HG03342 (cell line): ENCODE data around the gene FBN1.

Source experiments
- ATAC-seq: cut with Tn5 transposase; IDR thresholded peaks from one replicate; pipeline ENCODE4 v1.9.1; 2021; ENCODE audit warnings: mild to moderate bottlenecking, moderate library complexity; ENCODE audit not compliant: unreplicated experiment

FBN1 gene

DNA sequence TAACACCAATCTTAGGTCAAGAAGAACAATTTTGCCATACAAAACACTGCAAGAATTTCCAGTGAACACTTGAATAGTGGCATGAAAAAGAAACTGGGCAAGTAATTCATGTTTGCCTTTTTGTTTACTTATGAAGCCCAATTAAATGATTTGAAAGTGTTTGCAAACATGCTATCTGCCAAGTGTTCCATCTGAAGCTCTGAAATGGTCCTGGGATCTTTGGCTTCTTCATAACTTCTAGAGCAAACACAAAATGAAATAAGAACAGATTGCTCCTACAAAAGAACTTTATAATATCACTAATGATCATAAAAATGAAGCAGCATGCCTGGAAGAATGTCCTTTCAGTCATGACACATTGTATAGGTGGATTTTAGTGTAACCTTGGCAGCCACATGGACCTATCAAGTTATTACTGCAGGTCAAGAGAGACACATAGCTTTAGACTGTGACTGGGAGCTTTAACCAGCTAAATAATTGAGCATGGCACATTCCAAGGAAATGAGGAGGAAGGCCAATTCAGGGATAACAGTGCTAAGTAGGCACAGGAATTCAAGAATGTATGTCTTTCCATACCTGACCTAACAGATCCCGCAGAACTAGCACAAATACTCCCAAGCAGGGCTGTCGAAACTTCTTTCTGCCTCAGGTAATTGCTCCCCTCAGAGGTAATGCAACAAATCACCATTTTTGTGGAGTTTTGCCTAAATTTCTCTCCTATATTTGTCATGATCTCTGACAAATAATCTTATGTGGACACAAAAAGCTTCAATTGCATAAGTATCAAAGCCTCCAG is 169.7 kb downstream of the FBN1 start:
- ATAC-seq, result no peak

DNA sequence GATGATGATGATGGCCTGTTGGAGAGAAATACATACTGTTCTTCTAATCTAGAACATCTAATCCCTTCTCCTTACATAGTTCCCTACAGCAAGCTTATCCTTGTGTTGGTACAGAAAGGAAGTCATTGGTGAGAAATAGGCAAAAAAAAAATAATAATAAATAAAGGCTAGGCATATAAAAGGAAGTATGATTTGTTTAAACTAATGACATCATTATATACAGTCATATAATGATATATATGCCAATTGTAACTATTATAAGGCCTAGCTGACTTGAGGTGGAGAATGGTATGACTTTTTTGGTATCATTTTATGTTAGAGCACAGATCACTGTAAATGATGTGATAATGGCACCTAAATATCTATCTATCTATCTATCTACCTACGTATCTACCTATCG is 171.8 kb downstream of the FBN1 start:
- ATAC-seq, result no peak

DNA sequence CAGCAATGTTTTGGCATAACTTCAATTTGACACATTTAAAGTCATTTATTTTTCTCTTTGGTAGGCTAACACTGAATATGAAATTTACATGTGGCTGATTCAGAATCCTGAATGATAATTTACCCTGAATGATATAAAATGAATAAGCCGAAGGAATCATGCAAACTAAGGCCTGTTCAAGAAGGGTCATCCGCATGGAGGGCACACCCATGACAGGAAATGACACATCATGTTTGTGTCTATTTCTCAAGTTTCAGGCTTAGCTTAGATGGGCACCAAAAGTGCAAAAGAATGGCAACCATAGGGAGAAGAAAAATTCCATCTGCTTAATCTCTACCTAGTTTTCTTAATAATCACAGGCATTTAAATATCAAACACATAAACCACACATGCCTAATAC is 172.8 kb downstream of the FBN1 start:
- no peak for ATAC-seq

DNA sequence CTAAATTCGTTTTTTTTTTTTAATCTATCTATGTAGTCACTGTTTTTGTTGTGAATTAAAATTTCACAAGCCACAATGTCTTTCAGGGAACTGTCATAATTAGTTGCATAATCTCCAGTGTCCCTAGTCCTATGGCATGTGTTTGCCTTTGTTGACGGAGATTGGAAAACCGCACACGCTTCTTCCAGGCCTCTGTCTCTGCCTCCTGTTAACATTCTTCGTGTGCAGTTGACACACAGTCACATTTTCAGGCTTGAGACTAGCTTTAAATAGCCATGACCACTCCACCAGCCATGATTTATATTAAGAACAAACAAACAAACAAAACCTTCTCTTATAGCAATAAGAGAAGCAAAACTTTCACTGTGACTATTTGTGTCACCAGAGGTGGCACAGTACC is 174.4 kb downstream of the FBN1 start:
- no peak for ATAC-seq

DNA sequence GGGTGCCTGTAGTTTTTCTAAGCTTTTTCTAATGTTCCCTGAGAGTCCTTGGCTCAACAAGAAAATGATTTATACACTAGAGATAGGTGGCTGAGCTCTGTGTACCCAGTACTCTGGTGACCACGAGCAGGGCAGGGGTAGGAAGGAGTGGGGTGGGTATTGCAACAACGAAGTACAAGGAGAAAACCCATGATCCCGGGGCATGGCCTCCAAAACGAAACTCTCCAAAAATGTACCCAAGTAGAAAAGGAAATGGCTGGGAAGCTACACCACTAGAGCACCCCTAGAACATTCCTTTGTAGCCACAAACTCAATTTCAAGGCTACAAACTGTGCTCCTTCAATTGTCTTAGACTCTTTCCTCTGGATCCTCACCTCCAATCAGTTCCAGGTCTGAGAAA is 175.4 kb downstream of the FBN1 start:
- no peak for ATAC-seq

DNA sequence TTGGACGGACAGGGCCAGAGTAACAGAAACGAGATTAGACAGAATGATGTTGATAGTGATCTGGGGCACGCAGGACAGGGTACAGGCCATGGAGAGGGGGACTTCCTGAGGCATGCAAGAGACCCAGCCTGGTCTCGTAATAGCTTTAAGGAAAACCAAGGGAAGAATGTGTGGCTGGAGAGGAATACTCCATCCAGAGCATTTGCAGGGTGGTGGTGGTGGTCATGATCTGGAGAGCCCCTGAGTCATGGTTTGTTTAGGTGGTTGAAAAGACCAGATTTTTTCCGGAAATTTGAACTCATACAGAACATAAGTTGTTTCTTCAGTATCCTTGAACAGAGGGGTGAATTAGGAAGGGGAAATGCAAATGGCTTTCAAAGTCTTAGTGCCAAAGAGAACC is 175.8 kb downstream of the FBN1 start:
- ATAC-seq, result no peak

DNA sequence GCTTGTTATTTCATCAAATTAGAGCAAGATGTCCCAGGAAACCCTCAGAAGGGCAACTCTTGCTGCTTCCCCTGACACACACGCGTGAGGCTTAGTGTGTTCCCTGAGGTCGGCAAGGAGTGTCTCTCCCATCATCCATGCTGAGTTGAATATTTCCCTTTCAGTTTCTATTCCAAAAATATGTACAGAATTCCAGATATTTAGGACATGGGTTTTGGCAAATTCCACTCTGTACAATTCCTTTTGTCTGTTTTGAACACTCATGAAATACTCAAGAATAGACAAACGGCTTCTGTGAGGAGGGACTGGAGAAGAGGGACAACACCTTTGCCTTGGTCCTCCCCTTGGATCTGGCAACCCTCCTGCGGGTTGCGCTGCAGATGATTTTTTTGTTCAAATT is 176.2 kb downstream of the FBN1 start:
- no peak for ATAC-seq

DNA sequence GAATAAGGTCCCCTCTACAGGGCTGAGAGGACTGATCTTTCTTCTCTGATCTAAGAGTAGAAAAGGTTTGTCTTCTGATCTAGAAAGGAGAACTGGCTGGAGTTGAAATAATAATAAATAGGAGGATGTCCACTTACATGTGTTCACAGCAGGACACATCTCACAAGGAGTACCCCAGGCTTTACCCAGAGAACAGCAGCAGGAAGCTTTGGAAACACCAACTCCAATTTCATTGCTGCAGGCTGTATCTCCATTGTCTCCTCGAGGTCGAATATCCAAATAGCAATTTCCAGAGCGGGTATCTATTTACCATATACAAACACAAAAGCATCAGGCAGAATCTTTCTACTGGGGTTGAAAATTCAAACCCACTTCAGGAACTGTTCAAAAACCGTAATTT is 177.7 kb downstream of the FBN1 start:
- ATAC-seq, result no peak

DNA sequence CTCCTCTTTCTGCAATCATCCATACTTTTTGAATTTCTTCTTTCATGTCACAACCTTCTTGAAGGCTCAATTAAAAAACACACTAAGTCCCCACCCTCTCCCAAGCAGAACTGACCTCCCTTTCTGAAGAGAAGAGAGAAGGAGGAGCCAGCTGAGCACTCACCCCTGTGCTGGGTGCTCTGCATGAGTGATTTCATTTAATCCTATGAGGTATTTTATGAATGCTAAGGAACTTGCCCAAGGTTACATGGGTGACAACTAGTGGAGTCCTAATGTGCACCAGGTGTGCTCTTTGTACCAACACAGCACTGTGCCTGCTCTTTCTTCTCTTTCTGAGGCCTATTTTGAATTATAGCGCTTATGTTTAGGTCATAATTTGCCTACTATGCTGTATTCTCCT is 178.7 kb downstream of the FBN1 start:
- ATAC-seq, result no peak

DNA sequence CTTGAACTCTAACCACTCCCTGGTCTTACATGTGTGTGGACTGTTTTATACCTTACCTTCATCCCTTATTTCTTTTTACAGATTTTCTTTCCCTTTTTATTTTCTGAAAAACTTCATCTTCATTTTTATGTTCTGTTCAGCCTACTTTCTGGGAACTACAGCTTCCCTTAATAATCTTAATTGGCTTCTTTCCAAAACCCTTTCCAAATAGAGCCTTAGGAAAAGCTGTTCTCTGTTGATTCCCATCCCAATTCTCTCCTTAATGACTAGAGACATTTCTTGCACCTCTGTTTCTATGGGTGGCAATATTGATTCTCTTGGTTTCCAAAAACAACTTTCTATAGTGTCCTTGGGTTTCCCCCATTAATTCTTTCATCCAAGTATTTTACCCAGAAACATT is 179.4 kb downstream of the FBN1 start:
- no peak for ATAC-seq

DNA sequence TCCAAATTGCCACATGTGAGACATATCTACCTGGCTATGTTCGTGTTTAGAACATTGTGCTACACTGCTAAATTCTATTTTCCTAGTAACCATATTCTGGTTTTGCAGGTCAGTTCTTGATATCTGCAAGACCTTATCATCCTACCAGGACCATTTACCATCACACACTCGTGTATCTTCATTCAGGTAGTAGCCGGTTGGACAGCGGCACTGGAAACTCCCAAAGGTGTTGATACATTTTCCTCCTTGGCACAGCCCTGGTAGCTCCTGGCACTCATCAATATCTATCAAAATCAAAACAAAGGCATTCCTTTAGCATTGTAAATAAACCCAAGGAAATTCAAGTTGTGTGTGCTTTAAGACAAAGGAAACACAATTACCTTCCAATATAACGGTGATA is 180.1 kb downstream of the FBN1 start:
- ATAC-seq, result no peak

DNA sequence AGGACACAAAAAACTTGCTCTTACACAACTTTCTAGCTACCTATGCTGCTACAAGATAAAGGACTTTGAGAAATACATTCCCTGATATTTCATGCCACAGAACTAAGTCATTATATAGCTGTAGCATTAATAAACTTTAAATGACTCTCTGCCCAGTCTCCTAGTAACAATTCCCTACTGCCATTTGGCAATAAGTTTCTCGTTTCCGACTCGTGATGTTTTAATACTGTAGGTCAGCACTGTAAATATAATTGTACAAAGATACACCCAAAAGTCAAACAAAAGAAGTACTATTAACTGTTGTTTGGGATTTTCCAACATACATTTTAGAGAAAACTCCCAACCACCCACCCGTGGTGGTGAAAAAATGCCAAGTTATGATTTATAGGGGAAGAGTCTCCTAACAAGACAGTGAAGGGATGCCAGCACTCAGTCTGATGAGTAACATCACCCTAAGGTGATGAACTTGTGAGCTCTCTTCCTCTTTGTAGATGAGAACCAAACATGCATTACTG is 182.1 kb downstream of the FBN1 start:
- no peak for ATAC-seq

DNA sequence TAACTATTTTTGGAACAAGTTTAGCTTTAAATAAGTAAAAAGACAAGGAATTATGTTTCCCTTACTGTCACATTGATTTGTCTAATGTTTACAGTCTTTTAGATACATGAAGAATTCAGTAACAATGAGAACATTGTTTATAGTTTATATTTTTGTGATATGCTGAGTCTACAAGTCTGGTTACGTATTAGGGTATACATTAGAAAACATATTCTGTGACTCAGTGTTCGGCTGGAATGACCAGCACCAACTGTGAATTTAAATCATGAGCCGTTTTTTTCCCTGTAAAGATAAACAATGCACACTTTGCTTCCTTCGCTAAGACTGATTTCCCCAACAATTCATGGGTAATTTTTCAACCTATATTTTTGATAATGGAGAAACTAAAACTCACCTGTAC is 182.8 kb downstream of the FBN1 start:
- no peak for ATAC-seq

DNA sequence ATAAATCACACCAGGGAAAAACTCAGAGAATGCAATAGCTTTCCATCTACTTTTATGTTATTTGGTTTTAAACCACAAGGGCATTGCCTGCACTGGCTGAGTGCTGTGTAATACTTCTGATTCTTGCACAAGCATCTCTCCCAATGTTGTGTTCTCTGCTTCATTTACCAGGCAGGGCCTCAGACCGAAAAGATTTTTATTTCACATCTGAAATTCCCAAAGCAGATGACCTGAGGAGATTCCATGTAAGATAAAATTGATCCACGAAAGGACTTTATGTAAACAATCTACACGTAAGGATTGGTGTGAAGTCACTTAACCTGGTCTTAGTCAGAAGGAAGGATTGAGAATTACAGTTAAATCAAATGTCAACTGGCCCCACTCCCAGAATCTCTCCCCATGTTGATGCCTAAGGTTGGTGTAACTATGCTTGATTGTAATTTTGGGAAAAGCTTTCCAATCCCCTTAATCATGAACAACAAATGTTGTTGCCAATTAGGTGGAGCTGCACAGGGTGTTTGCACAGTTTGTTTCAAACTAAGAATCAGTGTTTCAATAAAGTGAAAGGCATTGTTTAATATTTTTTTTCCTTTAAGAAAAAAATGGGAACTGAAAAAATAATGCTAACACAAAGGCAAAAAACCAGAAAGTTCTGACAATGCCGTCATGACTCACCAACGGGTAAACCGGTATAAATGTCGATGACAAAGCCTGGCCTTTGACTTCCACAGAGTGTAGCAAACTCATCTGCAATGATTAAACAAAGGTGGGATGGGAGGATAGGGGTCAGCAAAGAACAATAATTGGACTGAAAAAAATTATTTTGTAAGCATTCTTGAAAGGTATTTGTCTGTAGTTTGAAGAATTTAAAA is 185.7 kb downstream of the FBN1 start:
- no peak for ATAC-seq

DNA sequence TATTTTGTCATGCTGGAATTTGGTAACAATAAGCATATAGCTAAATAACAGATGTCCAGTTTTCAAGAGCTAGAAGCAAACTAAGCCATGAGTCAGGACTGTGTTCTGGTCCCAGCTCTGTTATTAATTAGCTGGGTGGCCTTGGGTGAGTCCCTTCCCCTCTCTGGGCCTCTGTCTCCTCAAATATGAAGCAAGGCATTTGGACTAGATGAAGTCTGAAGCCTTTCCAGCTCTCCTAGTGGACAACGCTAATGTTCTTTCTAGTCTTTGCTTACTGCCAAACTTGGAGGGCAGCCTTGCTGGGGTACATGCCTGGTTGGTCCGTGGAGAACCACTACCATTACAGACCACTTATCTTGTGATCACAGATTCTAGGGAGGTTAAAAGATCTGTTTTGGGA is 186.6 kb downstream of the FBN1 start:
- ATAC-seq, result no peak

DNA sequence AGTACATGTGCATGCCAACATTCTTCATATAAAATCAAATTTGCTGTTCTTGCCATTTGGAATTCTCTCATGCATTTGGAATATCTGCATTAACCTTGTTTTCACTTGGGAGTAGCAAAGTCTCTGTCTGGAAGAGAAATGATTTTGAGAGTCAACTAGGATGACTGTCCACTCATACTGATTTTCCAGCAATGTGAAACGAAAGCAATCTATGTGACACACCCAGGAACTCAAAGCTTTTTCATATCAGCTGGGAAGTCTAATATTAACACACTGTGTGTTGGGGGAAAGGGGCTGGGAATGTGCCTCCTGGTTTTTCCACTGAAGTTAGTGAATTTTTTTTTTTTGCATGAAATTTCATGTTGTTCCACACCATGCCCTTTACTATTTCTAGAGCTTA is 189.4 kb downstream of the FBN1 start:
- ATAC-seq, result no peak

DNA sequence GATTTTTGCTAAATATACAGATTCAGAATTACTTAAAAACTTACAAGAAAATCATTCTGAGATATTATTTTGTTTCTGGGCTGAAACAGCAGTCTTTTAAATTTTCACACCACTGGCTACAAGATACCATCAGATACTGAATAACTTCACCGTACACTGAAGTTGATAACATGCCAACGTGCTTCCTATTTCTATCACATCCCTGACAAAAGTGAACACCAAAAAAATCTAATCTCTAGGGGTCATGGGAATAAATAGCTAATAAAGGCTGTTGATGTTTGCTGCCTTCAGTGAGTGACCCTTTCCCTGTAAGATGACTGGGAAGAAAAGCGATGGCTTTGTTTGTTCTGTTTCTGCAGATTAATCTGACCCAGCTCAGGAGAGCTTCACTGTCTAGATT is 193.8 kb downstream of the FBN1 start:
- no peak for ATAC-seq

DNA sequence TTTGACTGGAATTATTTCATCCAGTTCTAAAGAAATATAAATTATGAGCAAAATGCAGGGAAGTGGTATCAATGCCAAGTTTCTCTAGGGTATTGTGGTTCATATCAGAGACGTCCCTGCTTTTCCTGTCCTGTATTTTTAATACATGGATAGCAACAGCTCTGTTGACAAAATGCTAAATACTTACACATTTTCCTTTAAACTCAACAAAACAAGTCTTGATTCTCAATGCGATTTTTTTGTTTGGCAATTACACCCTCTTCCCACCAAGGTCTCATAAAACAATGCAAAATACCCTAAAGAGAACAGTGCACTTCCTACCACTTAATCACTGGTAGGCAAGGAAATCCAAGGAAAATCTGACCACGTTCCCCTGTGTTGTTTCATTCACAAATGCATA is 194.3 kb downstream of the FBN1 start:
- ATAC-seq, result no peak

DNA sequence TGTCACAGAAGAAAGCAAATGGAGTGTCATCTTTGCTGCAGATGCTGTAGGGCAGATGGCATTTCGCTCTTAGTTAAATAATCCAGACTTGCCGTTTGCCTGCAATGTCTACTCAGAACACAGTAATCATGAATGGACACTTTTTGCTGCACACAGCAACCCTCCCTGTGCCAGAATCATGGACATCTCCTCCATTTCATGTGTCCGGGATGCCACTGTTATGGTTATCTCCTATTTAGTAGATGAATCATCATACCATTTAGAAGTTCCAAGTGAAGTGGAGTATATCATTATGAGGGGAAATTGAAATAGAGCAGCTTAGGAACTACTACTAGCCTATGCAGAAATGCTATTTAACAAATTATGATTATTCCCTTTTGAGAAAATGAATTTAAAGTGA is 195.8 kb downstream of the FBN1 start:
- no peak for ATAC-seq

DNA sequence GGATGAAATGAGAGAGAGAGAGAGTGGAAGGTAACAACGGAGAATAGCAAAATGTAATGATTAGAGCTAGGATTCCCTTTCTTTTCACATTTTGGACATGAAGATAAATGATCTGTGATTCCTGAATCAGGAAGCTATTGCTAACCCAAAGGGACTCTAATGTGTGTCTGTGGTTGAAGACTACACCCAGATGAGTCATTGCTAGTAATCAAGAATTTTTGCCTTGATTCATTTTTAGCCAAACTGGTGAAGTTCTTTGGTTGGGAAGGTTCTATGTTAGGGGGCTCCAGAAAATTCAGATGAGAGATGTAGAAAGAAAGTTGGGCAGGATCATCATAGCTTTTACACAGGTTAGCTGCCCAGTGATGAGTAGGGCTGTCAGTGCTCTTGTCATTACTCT is 197.9 kb downstream of the FBN1 start:
- no peak for ATAC-seq

DNA sequence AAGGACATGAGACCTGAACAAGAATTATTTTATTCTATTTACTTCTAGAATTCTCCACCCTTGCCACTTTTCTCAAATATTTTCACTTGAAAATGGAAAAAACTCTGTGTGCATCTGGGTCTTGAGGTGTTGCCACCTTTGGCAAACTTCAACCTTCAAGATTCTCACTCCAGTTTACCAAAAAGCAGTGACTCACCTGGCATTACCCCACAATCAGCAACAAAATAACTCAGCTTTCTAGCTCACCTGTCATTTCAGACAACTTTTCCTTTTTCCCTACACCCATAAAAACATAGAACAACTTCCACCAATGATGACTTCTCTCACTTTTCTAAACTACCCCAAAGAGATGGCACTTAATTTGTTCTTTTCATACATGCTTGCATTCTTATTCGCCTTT is 198.5 kb downstream of the FBN1 start:
- ATAC-seq, result no peak

DNA sequence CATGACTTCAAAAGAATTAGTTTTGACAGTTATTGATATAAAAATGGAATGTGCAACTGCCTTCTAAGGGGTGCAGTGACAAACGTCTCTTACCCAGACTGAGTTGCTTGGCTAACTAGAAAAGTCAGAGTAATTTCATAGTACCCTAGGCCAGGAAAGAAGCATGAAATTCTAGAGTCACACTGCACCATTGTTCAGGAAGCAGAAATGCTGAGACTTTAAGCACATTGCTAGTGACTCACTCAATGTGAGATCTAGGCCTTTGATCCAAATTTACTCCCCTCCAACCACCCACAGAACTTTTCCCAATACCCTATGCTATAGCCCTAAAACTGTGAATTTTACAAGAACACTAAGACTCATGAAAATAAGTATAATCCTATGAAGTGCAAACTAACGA is 203.5 kb downstream of the FBN1 start:
- ATAC-seq, result no peak
